DMS153 treated with DMSO at 0.1 percent for 48 hours (cell line): ENCODE results near the gene KCNIP1.

ENCODE experiments used
- DNase-seq: peaks from one replicate; lab custom pipeline; 2025; ENCODE audit not compliant: unreplicated experiment; lab: John Stamatoyannopoulos, UW

The KCNIP1 gene

GRCh38 chr5:170626507-170627150 lies 122.8 kb downstream of the KCNIP1 start:
- no peak for DNase-seq

- no peak for DNase-seq
Observed at GRCh38 chr5:170627271-170627670, 123.5 kb downstream of the KCNIP1 start.

GRCh38 chr5:170628028-170628427 lies 124.2 kb downstream of the KCNIP1 start:
- no peak for DNase-seq

GRCh38 chr5:170628691-170629565 lies 125.1 kb downstream of the KCNIP1 start:
- no peak for DNase-seq

- no peak for DNase-seq
Observed at GRCh38 chr5:170629566-170630175, 125.9 kb downstream of the KCNIP1 start.

- DNase-seq: no peak
Observed at GRCh38 chr5:170630226-170630625, 126.4 kb downstream of the KCNIP1 start.

- no peak for DNase-seq
Observed at GRCh38 chr5:170630711-170631141, 126.9 kb downstream of the KCNIP1 start.

- no peak for DNase-seq
Observed at GRCh38 chr5:170631466-170632195, 127.8 kb downstream of the KCNIP1 start.

- DNase-seq: no peak
Observed at GRCh38 chr5:170632266-170632984, 128.6 kb downstream of the KCNIP1 start.

- DNase-seq: no peak
Observed at GRCh38 chr5:170632985-170633234, 129.1 kb downstream of the KCNIP1 start.

- DNase-seq: no peak
Observed at GRCh38 chr5:170633235-170634081, 129.6 kb downstream of the KCNIP1 start.

GRCh38 chr5:170634256-170634990 lies 130.6 kb downstream of the KCNIP1 start:
- no peak for DNase-seq

- no peak for DNase-seq
Observed at GRCh38 chr5:170635706-170636105, 131.9 kb downstream of the KCNIP1 start.

- no peak for DNase-seq
Observed at GRCh38 chr5:170636206-170636605, 132.4 kb downstream of the KCNIP1 start.

GRCh38 chr5:170636801-170637477 lies 133.1 kb downstream of the KCNIP1 start:
- no peak for DNase-seq

GRCh38 chr5:170638051-170638450 lies 134.2 kb downstream of the KCNIP1 start:
- no peak for DNase-seq

GRCh38 chr5:170638454-170639220 lies 134.8 kb downstream of the KCNIP1 start:
- DNase-seq: no peak
